GM12878 (cell line): Measurements from ENCODE around the gene PSMB5. TPM values are rescaled to one million over a fixed set of nuclear protein-coding genes. Genes with fewer than 3 reads are reported as not detected.

Experiments
- ATAC-seq: fragments of 200-7000 bp; cut with Tn5 transposase; 3 replicates; pipeline ENCODE4 v1.9.1; 2020; ENCODE audit warnings: mild to moderate bottlenecking, moderate library complexity
- BruUV-seq: library from RNA; stranded (reverse); fragments of 400-500 nt; replicated peaks from 2 replicates; lab custom pipeline; 2021; lab: Mats Ljungman, UMichigan
- CTCF ChIA-PET: fragments of 300-600 bp; sonication (Branson Sonifier 250); formaldehyde crosslinking; extraction: SDS; loops from one replicate; lab custom pipeline; 2021; ENCODE audit warnings: inconsistent platforms; lab: Yijun Ruan, JAX
- POLR2A ChIA-PET: fragments of 350-600 bp; formaldehyde crosslinking; extraction: SDS; loops from one replicate; lab custom pipeline; 2021; ENCODE audit warnings: inconsistent platforms; lab: Charles Lee
- RAD21 ChIA-PET: fragments of 300-600 bp; sonication (Branson Sonifier 250); formaldehyde crosslinking; loops from one replicate; lab custom pipeline; 2023; ENCODE audit warnings: antibody characterized with exemption; ENCODE audit not compliant: unreplicated experiment; lab: Charles Lee
- SMC1A ChIA-PET: fragments of 300-600 bp; sonication (Branson Sonifier 250); formaldehyde crosslinking; loops from one replicate; lab custom pipeline; 2023; ENCODE audit not compliant: unreplicated experiment, uncharacterized antibody; lab: Charles Lee
- DNase-seq: peaks from one replicate; pipeline ENCODE4 v3.0.0-alpha.2; 2011; ENCODE audit warnings: low read depth, low spot score
- FAIRE-seq: peaks from 3 replicates; lab custom pipeline; 2011; peaks lifted over from hg19 to GRCh38; lab: Jason Lieb, UNC
- H2AFZ ChIP-seq: 2 replicates; pipeline ENCODE4 v1.6.0; 2011; ENCODE audit warnings: low read depth, low read length, control low read depth; ENCODE audit not compliant: control insufficient read depth
- H3K27ac ChIP-seq: 2 replicates; pipeline ENCODE4 v1.5.1; 2011; ENCODE audit warnings: control low read depth; ENCODE audit not compliant: control insufficient read depth, insufficient read depth
- H3K27me3 ChIP-seq, 2 experiments: replicated peaks in 1 of 2; 2 replicates each; pipeline versions ENCODE4 v1.6.0 to v1.6.1; 2011; ENCODE audit warnings: low read length in 1 of 2; ENCODE audit not compliant: control insufficient read depth in 2 of 2, insufficient read depth in 2 of 2
- H3K36me3 ChIP-seq, 2 experiments: 2 replicates each; pipeline ENCODE4 v1.5.1; 2011; ENCODE audit warnings: low read length in 1 of 2; ENCODE audit not compliant: control insufficient read depth in 2 of 2, insufficient read depth in 2 of 2
- H3K4me1 ChIP-seq: 2 replicates; pipeline ENCODE4 v1.6.1; 2011; ENCODE audit warnings: mild to moderate bottlenecking, low read length, moderate library complexity, mixed read lengths; ENCODE audit not compliant: control insufficient read depth, insufficient read depth
- H3K4me2 ChIP-seq: 2 replicates; pipeline ENCODE4 v1.6.0; 2011; ENCODE audit warnings: control low read depth; ENCODE audit not compliant: control insufficient read depth, insufficient read depth
- H3K4me3 ChIP-seq: fragments of 200-600 bp; sonication (generic); 2 replicates; pipeline ENCODE4 v1.5.1; 2016
- H3K79me2 ChIP-seq: 2 replicates; pipeline ENCODE4 v1.6.0; 2011; ENCODE audit warnings: low read length; ENCODE audit not compliant: control insufficient read depth, insufficient read depth
- H3K9ac ChIP-seq: 2 replicates; pipeline ENCODE4 v1.8.0; 2011; ENCODE audit warnings: low read length, control low read depth, mixed read lengths; ENCODE audit not compliant: control insufficient read depth, insufficient read depth
- H3K9me3 ChIP-seq: replicated peaks from 3 replicates; pipeline ENCODE4 v1.5.1; 2011; ENCODE audit warnings: mild to moderate bottlenecking, low read length; ENCODE audit not compliant: control insufficient read depth, insufficient read depth
- H4K20me1 ChIP-seq: 2 replicates; pipeline ENCODE4 v1.6.0; 2011; ENCODE audit not compliant: control insufficient read depth, insufficient read depth
- CBX5 ChIP-seq: sonication (generic); IDR thresholded peaks from 2 replicates; pipeline ENCODE4 v1.6.1; 2016; ENCODE audit warnings: low read depth, moderate library complexity, mild to moderate bottlenecking, inconsistent platforms
- CHD2 ChIP-seq: IDR thresholded peaks from 2 replicates; pipeline ENCODE4 v1.6.1; 2011; ENCODE audit warnings: low read depth, low read length, improper control_type of control experiment, borderline replicate concordance
- CHD4 ChIP-seq: fragments of 200-600 bp; sonication (generic); IDR thresholded peaks from 2 replicates; pipeline ENCODE4 v1.6.1; 2016; ENCODE audit warnings: mild to moderate bottlenecking
- ESRRA ChIP-seq: IDR thresholded peaks from 2 replicates; pipeline ENCODE4 v1.6.1; 2012; ENCODE audit warnings: mild to moderate bottlenecking, low read length, improper control_type of control experiment
- MXI1 ChIP-seq: fragments of 150-350 bp; IDR thresholded peaks from 2 replicates; pipeline ENCODE4 v1.6.1; 2011; ENCODE audit warnings: low read depth, mild to moderate bottlenecking, inconsistent platforms, low read length, improper control_type of control experiment
- MYC ChIP-seq: IDR thresholded peaks from 2 replicates; pipeline ENCODE4 v1.6.1; 2011; ENCODE audit warnings: mild to moderate bottlenecking, low read length, moderate library complexity, inconsistent platforms; ENCODE audit not compliant: insufficient read depth, insufficient replicate concordance, insufficient read length, severe bottlenecking
- NBN ChIP-seq: fragments of 450-650 bp; IDR thresholded peaks from 2 replicates; pipeline ENCODE4 v1.6.1; 2016
- NR2C1 ChIP-seq: fragments of 450-650 bp; IDR thresholded peaks from 2 replicates; pipeline ENCODE4 v1.6.1; 2017; ENCODE audit warnings: antibody characterized with exemption, mild to moderate bottlenecking, moderate library complexity
- RELA ChIP-seq: fragments of 450-650 bp; IDR thresholded peaks from 2 replicates; pipeline ENCODE4 v1.8.0; 2014; ENCODE audit warnings: borderline replicate concordance; ENCODE audit not compliant: partially characterized antibody
- SIX5 ChIP-seq: IDR thresholded peaks from 2 replicates; pipeline ENCODE4 v1.6.1; 2011; ENCODE audit warnings: mild to moderate bottlenecking, low read depth, low read length, moderate library complexity; ENCODE audit not compliant: severe bottlenecking
- SMAD1 ChIP-seq: fragments of 450-650 bp; IDR thresholded peaks from 2 replicates; pipeline ENCODE4 v1.6.1; 2018; ENCODE audit warnings: mild to moderate bottlenecking, low read depth; ENCODE audit not compliant: partially characterized antibody
- TCF12 ChIP-seq: IDR thresholded peaks from 2 replicates; pipeline ENCODE4 v1.6.1; 2011; ENCODE audit warnings: low read depth, mild to moderate bottlenecking, low read length
- ZNF274 ChIP-seq: IDR thresholded peaks from one replicate; pipeline ENCODE4 v1.8.0; 2011; ENCODE audit not compliant: insufficient read length, insufficient read depth
- WGBS: methylation state at CpG from one replicate; pipeline ENCODE4 v1.1.6; 2016; ENCODE audit warnings: low lambda C conversion rate; ENCODE audit not compliant: insufficient replicate concordance, insufficient coverage; ENCODE audit errors: missing lambda C conversion rate; 5-methylcytosine and 5-hydroxymethylcytosine counted together
- in situ Hi-C: fragments of 300-500 bp; cut with MboI; formaldehyde crosslinking; loops from 9 replicates; pipeline ENCODE4 v1.14.3; 2018; ENCODE audit warnings: mixed read lengths
- intact Hi-C: fragments of 100-400 bp; cut with micrococcal nuclease; formaldehyde crosslinking; loops from one replicate; pipeline ENCODE4 v1.14.2; 2022; ENCODE audit not compliant: unreplicated experiment
- polyA plus RNA-seq, 11 experiments: library from polyadenylated mRNA; depleted of rRNA in 4 of 11; unstranded in 6 of 11; stranded (reverse) in 5 of 11; fragments of >200 nt; fragmentation: Nextera tagmentation in 4 of 11; fragmentation: Illumina TruSeq in 1 of 11; extraction: Ambion mirVana in 4 of 11; extraction: Trizol in 1 of 11; gene quantifications; 1 replicate in 1 of 11; 2 replicates in 10 of 11; pipeline versions ENCODE4 v1.2.1 to v1.2.3, GENCODE V29; 2011 to 2016; ENCODE audit warnings: inconsistent platforms in 2 of 11, missing spikeins in 2 of 11, low read depth in 1 of 11
- total RNA-seq, 4 experiments: library from RNA; depleted of rRNA in 3 of 4; stranded (reverse); fragments of >200 nt in 3 of 4; fragmentation: Illumina TruSeq in 1 of 4; extraction: Trizol in 1 of 4; gene quantifications; 2 replicates each; pipeline versions ENCODE4 v1.2.1 to v1.2.3, GENCODE V29; 2013 to 2021

PSMB5 gene
- total and polyA plus RNA-seq, 10 of the 15 experiments (the other 5 are each of a cell fraction or from before 2014, with no cell fraction given): 84.5 to 802 (median 144) TPM

GRCh38 chr14:22991852-22992251 is 42.8 kb downstream of the PSMB5 start:
- WGBS: 78% methylated on average over 8 of the region's 8 CpGs
- H4K20me1 ChIP-seq: no peaks in the 10 kb centered on the region
- SMC1A ChIA-PET: interaction anchor here (1.7 to 6.9 kb wide), 4 partner anchors 16 to 77 kb away, joined by 10 to 77 read pairs (median 62); partner anchors contain the start of gene CDH24
- no peaks in the 10 kb centered on the region for H3K79me2 ChIP-seq
- H3K27ac ChIP-seq: no peak overlapping the region
- CTCF ChIA-PET: interaction anchor here (0.6 to 25.0 kb wide), 10 partner anchors 9 to 88 kb away, joined by 3 to 853 read pairs (median 4); partner anchors contain the start of gene CDH24
- H2AFZ ChIP-seq: no peak overlapping the region
- intact Hi-C loops (no loop called here), in situ Hi-C loops (loop anchor here (5.0 kb wide), 1 partner anchor 60 kb away; no protein-coding TSS in a partner anchor)
- RAD21 ChIA-PET: interaction anchor here (0.9 to 7.5 kb wide), 2 partner anchors 26 to 65 kb away, joined by 3 to 166 read pairs; partner anchors contain the start of gene CDH24
- H3K27me3 ChIP-seq: no peaks in the 10 kb centered on the region
- BruUV-seq: no TSS peak
- H3K9me3 ChIP-seq: no peaks in the 10 kb centered on the region
- no peak for DNase-seq
- H3K9ac ChIP-seq: no peak overlapping the region
- no peak overlapping the region for H3K4me2 ChIP-seq
- no peak for FAIRE-seq
- POLR2A ChIA-PET: interaction anchor here (0.8 to 1.2 kb wide), 3 partner anchors 14 to 15 kb away, joined by 3 to 5 read pairs (median 3); no protein-coding TSS in a partner anchor
- no peak for ATAC-seq
- TF ChIP-seq RELA (no peak), ZNF274 (no peak), CHD2 (no peak), SMAD1 (no peak), CHD4 (no peak), ESRRA (no peak), SIX5 (no peak), NBN (no peak), CBX5 (no peak), NR2C1 (no peak), TCF12 (no peak), MYC (no peak), MXI1 (no peak)
- H3K36me3 ChIP-seq: no peaks in the 10 kb centered on the region; a peak in 1 of 4 replicates
- no peak overlapping the region for H3K4me3 ChIP-seq
- H3K4me1 ChIP-seq: no peaks in the 10 kb centered on the region
